ENCODE measurements around the gene TSGA10. TPM values are rescaled to one million over a fixed set of nuclear protein-coding genes. Genes with fewer than 3 reads are reported as not detected.
A peak's percentile ranks its signal among the peaks of the same experiment; 100 is the strongest.

Gene TSGA10
- total and polyA plus RNA-seq, 2 donors (not counting 3 experiments of a cell fraction or from before 2014, with no cell fraction given) = 0.12 to 2.7 TPM

DNA sequence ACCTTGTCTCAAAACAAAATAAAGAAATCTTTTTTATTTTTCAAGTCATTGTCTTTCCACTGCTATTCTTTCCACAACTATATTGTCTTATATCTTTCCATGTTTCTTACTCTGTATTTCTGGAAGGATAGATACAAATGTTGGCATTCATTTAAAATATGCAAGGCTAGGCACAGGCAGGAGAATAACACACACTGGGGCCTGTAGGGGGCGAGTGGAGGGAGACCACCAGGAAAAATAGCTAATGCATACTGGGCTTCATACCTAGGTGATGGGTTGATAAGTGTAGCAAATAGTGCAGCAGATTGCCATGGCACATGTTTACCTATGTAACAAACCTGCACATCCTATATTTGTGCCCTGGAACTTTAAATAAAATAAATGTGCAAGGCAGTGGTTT, 35.8 kb upstream of the TSGA10 start:
- intact Hi-C loops (cut with micrococcal nuclease) = no loop called here
- DNase-seq (ENCODE audit: low read depth, low spot score) (no peak), FAIRE-seq (no peak)
- peaks cover 11% of the 10 kb centered on the region for H3K79me2 ChIP-seq (ENCODE audit: control insufficient read depth, insufficient read depth, low read length)
- no TSS peak for BruUV-seq (replicated peaks)
- no peak overlapping the region for H3K9ac ChIP-seq (replicated peaks; ENCODE audit: extremely low read depth, insufficient read depth, low read length)
- H3K36me3 ChIP-seq (ENCODE audit: control insufficient read depth in 2 of 2, extremely low read depth in 1 of 2, insufficient read depth in 2 of 2, low read length in 2 of 2) = peaks cover 2 to 4% of the 10 kb centered on the region in 2 experiments
- no peak overlapping the region for H3K4me2 ChIP-seq (ENCODE audit: insufficient read depth, low read length)
- ChIA-PET CTCF (interaction anchor here (0.6 to 1.0 kb wide), 2 partner anchors 33 to 133 kb away, joined by 3 read pairs; no protein-coding TSS in a partner anchor), POLR2A (interaction anchor here (0.7 kb wide), 2 partner anchors 8 to 1103 kb away, joined by 4 to 5 read pairs; no protein-coding TSS in a partner anchor)
- dilution Hi-C loops (cut with MboI; ENCODE audit: extremely low pct_ligation_motif_present, low sequenced_read_pairs) = no loop called here
- TF ChIP-seq POLR2AphosphoS5 (IDR thresholded peaks at IDR 0.05; ENCODE audit: insufficient read depth, low read depth, low read length) = no peak
- TF ChIP-seq POLR2A (IDR thresholded peaks at IDR 0.05; ENCODE audit: low read depth, low read length) = no peak
- TF ChIP-seq, protein P1, sequence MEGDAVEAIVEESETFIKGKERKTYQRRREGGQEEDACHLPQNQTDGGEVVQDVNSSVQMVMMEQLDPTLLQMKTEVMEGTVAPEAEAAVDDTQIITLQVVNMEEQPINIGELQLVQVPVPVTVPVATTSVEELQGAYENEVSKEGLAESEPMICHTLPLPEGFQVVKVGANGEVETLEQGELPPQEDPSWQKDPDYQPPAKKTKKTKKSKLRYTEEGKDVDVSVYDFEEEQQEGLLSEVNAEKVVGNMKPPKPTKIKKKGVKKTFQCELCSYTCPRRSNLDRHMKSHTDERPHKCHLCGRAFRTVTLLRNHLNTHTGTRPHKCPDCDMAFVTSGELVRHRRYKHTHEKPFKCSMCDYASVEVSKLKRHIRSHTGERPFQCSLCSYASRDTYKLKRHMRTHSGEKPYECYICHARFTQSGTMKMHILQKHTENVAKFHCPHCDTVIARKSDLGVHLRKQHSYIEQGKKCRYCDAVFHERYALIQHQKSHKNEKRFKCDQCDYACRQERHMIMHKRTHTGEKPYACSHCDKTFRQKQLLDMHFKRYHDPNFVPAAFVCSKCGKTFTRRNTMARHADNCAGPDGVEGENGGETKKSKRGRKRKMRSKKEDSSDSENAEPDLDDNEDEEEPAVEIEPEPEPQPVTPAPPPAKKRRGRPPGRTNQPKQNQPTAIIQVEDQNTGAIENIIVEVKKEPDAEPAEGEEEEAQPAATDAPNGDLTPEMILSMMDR (IDR thresholded peaks at IDR 0.05; ENCODE audit: extremely low read depth in 1 of 2, insufficient read depth in 1 of 2, low read depth in 1 of 2, low read length in 2 of 2) = peak in 1 of 2 donors; percentile 10
- TF ChIP-seq FOS (IDR thresholded peaks at IDR 0.05; ENCODE audit: borderline replicate concordance, insufficient read depth, low read length) = no peak
- no peak for TF ChIP-seq MAX (IDR thresholded peaks at IDR 0.05; ENCODE audit: insufficient read depth, insufficient read length)
- no peak for TF ChIP-seq EZH2 (IDR thresholded peaks at IDR 0.05; ENCODE audit: borderline replicate concordance, low read depth, low read length, severe bottlenecking)
- H2AFZ ChIP-seq (ENCODE audit: low read depth, low read length) = no peak overlapping the region
- no peaks in the 10 kb centered on the region for H3K27me3 ChIP-seq (ENCODE audit: control insufficient read depth in 2 of 2, insufficient read depth in 2 of 2, low read length in 2 of 2)
- no peaks in the 10 kb centered on the region for H3K4me1 ChIP-seq (ENCODE audit: control insufficient read depth, extremely low read depth, insufficient read depth, low read length)
- H4K20me1 ChIP-seq (replicated peaks; ENCODE audit: control insufficient read depth, extremely low read depth, insufficient read depth, low read length) = no peaks in the 10 kb centered on the region
- no peak overlapping the region for H3K27ac ChIP-seq (ENCODE audit: insufficient read depth, low read depth, low read length)
- H3K4me3 ChIP-seq (replicated peaks in 1 of 3; ENCODE audit: insufficient read depth in 1 of 3, low read depth in 1 of 3, low read length in 3 of 3) = no peak overlapping the region
- no peaks in the 10 kb centered on the region for H3K9me3 ChIP-seq (replicated peaks; ENCODE audit: control insufficient read depth, insufficient read depth, low read length)
- H3K9me1 ChIP-seq (replicated peaks; ENCODE audit: control insufficient read depth, extremely low read depth, insufficient read depth, low read length) = no peaks in the 10 kb centered on the region

Data from endothelial cell of umbilical vein (primary cell).